RWPE2 (cell line): ENCODE results near the gene SPECC1L.
A peak's percentile ranks its signal among the peaks of the same experiment; 100 is the strongest.

Experiments used
- ATAC-seq: fragments of 200-7000 bp; cut with Tn5 transposase; 3 replicates; pipeline ENCODE4 v1.9.1; 2021; ENCODE audit warnings: low read depth
- DNase-seq: peaks from one replicate; pipeline ENCODE4 v3.0.0-alpha.2; 2020; ENCODE audit warnings: low spot score
- H3K27ac ChIP-seq: fragments of 450-650 bp; 2 replicates; pipeline ENCODE4 v1.5.1; 2017; ENCODE audit warnings: mild to moderate bottlenecking; ENCODE audit not compliant: poor library complexity, severe bottlenecking
- H3K27me3 ChIP-seq: fragments of 250-450 bp; sonication (Bioruptor Pico); 2 replicates; pipeline ENCODE4 v1.5.1; 2021; ENCODE audit warnings: mild to moderate bottlenecking, moderate library complexity; ENCODE audit not compliant: insufficient read depth, poor library complexity, severe bottlenecking
- H3K36me3 ChIP-seq: fragments of 250-450 bp; sonication (Bioruptor Pico); 2 replicates; pipeline ENCODE4 v1.5.1; 2020; ENCODE audit warnings: low read depth, mild to moderate bottlenecking, moderate library complexity
- H3K4me1 ChIP-seq: fragments of 250-450 bp; sonication (Bioruptor Pico); 2 replicates; pipeline ENCODE4 v1.5.1; 2021; ENCODE audit warnings: mild to moderate bottlenecking, moderate library complexity; ENCODE audit not compliant: insufficient read depth, poor library complexity, severe bottlenecking
- H3K4me3 ChIP-seq: fragments of 250-450 bp; sonication (Bioruptor Pico); 2 replicates; pipeline ENCODE4 v1.5.1; 2021; ENCODE audit warnings: mild to moderate bottlenecking, moderate library complexity; ENCODE audit not compliant: severe bottlenecking
- H3K9me3 ChIP-seq: fragments of 250-450 bp; sonication (Bioruptor Pico); 2 replicates; pipeline ENCODE4 v1.5.1; 2021; ENCODE audit warnings: mild to moderate bottlenecking, moderate library complexity; ENCODE audit not compliant: severe bottlenecking
- CTCF ChIP-seq: fragments of 450-650 bp; IDR thresholded peaks from one replicate; pipeline ENCODE4 v1.5.1; 2017; ENCODE audit warnings: mild to moderate bottlenecking, moderate library complexity; ENCODE audit not compliant: poor library complexity, severe bottlenecking

Gene SPECC1L

GRCh38 chr22:24230911-24231656 is 39.5 kb upstream of the SPECC1L start:
- peak; percentile 3 for TF ChIP-seq CTCF
- no peak for DNase-seq
- Histone ChIP-seq H3K4me1 (no peaks in the 10 kb centered on the region), H3K27me3 (no peaks in the 10 kb centered on the region), H3K36me3 (no peaks in the 10 kb centered on the region), H3K9me3 (no peaks in the 10 kb centered on the region), H3K27ac (no peak overlapping the region), H3K4me3 (no peak overlapping the region)
- no peak for ATAC-seq

- ATAC-seq (no peak), DNase-seq (no peak)
- H3K9me3 ChIP-seq: no peaks in the 10 kb centered on the region
Measured at GRCh38 chr22:24231706-24232105, 38.9 kb upstream of the SPECC1L start.

GRCh38 chr22:24232124-24232523 is 38.5 kb upstream of the SPECC1L start:
- H3K36me3 ChIP-seq: no peaks in the 10 kb centered on the region
- DNase-seq (no peak), ATAC-seq (no peak)
- H3K9me3 ChIP-seq: no peaks in the 10 kb centered on the region
- H3K4me3 ChIP-seq: no peak overlapping the region
- no peaks in the 10 kb centered on the region for H3K27me3 ChIP-seq
- no peak for TF ChIP-seq CTCF
- H3K27ac ChIP-seq: no peak overlapping the region
- H3K4me1 ChIP-seq: no peaks in the 10 kb centered on the region

More at GRCh38 chr22:24231706-24232105, 38.9 kb upstream of the SPECC1L start:
- Histone ChIP-seq H3K27me3 (no peaks in the 10 kb centered on the region), H3K4me1 (no peaks in the 10 kb centered on the region), H3K36me3 (no peaks in the 10 kb centered on the region), H3K4me3 (no peak overlapping the region), H3K27ac (no peak overlapping the region)
- no peak for TF ChIP-seq CTCF

GRCh38 chr22:24232725-24233124 is 37.9 kb upstream of the SPECC1L start:
- no peaks in the 10 kb centered on the region for H3K27me3 ChIP-seq
- no peak for TF ChIP-seq CTCF
- no peaks in the 10 kb centered on the region for H3K9me3 ChIP-seq
- H3K27ac ChIP-seq: no peak overlapping the region
- no peaks in the 10 kb centered on the region for H3K36me3 ChIP-seq
- H3K4me3 ChIP-seq: no peak overlapping the region
- ATAC-seq (no peak), DNase-seq (no peak)
- no peaks in the 10 kb centered on the region for H3K4me1 ChIP-seq

GRCh38 chr22:24233235-24233634 is 37.4 kb upstream of the SPECC1L start:
- ATAC-seq (no peak), DNase-seq (no peak)
- Histone ChIP-seq H3K4me1 (no peaks in the 10 kb centered on the region), H3K27me3 (no peaks in the 10 kb centered on the region), H3K27ac (no peak overlapping the region), H3K36me3 (no peaks in the 10 kb centered on the region), H3K4me3 (no peak overlapping the region), H3K9me3 (no peaks in the 10 kb centered on the region)
- no peak for TF ChIP-seq CTCF
